Measurements from ENCODE around the gene DTX3. TPM values are rescaled to one million over a fixed set of nuclear protein-coding genes. Genes with fewer than 3 reads are reported as not detected.
"Not testable (repeated sequence)": the region's sequence is repeated elsewhere in the genome, so short reads cannot be mapped to it uniquely, and the experiment has no call there.

Gene DTX3
- polyA plus RNA-seq, 3 donors = 44.4 to 51.8 (median 47.0) TPM

- not testable (repeated sequence) for DNase-seq (ENCODE audit: low read depth in 3 of 3, low spot score in 2 of 3)
Measured at GRCh38 chr12:57618431-57618830, 13.8 kb downstream of the DTX3 start.

GRCh38 chr12:57618966-57619433 lies 14.4 kb downstream of the DTX3 start:
- DNase-seq (ENCODE audit: low read depth in 3 of 3, low spot score in 2 of 3) = no peak

GRCh38 chr12:57619434-57620244 lies 15.0 kb downstream of the DTX3 start:
- no peak for DNase-seq (ENCODE audit: low read depth in 3 of 3, low spot score in 2 of 3)

GRCh38 chr12:57620245-57620935 lies 15.8 kb downstream of the DTX3 start:
- DNase-seq (ENCODE audit: low read depth in 3 of 3, low spot score in 2 of 3) = no peak

- DNase-seq (ENCODE audit: low read depth in 3 of 3, low spot score in 2 of 3) = no peak
Measured at GRCh38 chr12:57620936-57621496, 16.4 kb downstream of the DTX3 start.

- DNase-seq (ENCODE audit: low read depth in 3 of 3, low spot score in 2 of 3) = no peak
Measured at GRCh38 chr12:57621497-57622292, 17.1 kb downstream of the DTX3 start.

- DNase-seq (ENCODE audit: low read depth in 3 of 3, low spot score in 2 of 3) = no peak
Measured at GRCh38 chr12:57622293-57623245, 17.9 kb downstream of the DTX3 start.

- DNase-seq (ENCODE audit: low read depth in 3 of 3, low spot score in 2 of 3) = no peak
Measured at GRCh38 chr12:57623385-57623784, 18.8 kb downstream of the DTX3 start.

GRCh38 chr12:57623811-57624390 lies 19.3 kb downstream of the DTX3 start:
- no peak for DNase-seq (ENCODE audit: low read depth in 3 of 3, low spot score in 2 of 3)

- DNase-seq (ENCODE audit: low read depth in 3 of 3, low spot score in 2 of 3) = no peak
Measured at GRCh38 chr12:57624441-57625220, 20.0 kb downstream of the DTX3 start.

- DNase-seq (ENCODE audit: low read depth in 3 of 3, low spot score in 2 of 3) = no peak
Measured at GRCh38 chr12:57625261-57626032, 20.8 kb downstream of the DTX3 start.

- no peak for DNase-seq (ENCODE audit: low read depth in 3 of 3, low spot score in 2 of 3)
Measured at GRCh38 chr12:57626111-57626920, 21.7 kb downstream of the DTX3 start.

GRCh38 chr12:57626921-57627445 lies 22.4 kb downstream of the DTX3 start:
- no peak for DNase-seq (ENCODE audit: low read depth in 3 of 3, low spot score in 2 of 3)

GRCh38 chr12:57627501-57628279 lies 23.1 kb downstream of the DTX3 start:
- DNase-seq (ENCODE audit: low read depth in 3 of 3, low spot score in 2 of 3) = no peak

GRCh38 chr12:57628280-57629191 lies 23.9 kb downstream of the DTX3 start:
- no peak for DNase-seq (ENCODE audit: low read depth in 3 of 3, low spot score in 2 of 3)

Measured in right renal cortex interstitium (tissue), 3 donors.